HS-5 (cell line): ENCODE data around the gene UBE2D1.
"Not testable (repeated sequence)": the region's sequence is repeated elsewhere in the genome, so short reads cannot be mapped to it uniquely, and the experiment has no call there.

Source experiments
- DNase-seq: peaks from one replicate; pipeline ENCODE4 v3.0.0-alpha.2; 2012; ENCODE audit warnings: low read depth

UBE2D1 gene

GRCh38 chr10:58384095-58384494 lies 49.3 kb downstream of the UBE2D1 start:
- no peak for DNase-seq

GRCh38 chr10:58384544-58384998 lies 49.8 kb downstream of the UBE2D1 start:
- no peak for DNase-seq

- DNase-seq = peak; percentile 56
Measured at GRCh38 chr10:58384999-58385783, 50.4 kb downstream of the UBE2D1 start, which contains the start of gene TFAM. Gene TFAM (plus strand): TSS chr10:58385410. CDS start chr10:58385548, 138 bp downstream.

GRCh38 chr10:58385784-58386112 lies 50.9 kb downstream of the UBE2D1 start:
- no peak for DNase-seq

GRCh38 chr10:58389024-58389423 lies 54.2 kb downstream of the UBE2D1 start:
- DNase-seq = no peak

GRCh38 chr10:58393317-58393716 lies 58.5 kb downstream of the UBE2D1 start:
- DNase-seq = no peak

GRCh38 chr10:58394471-58394870 lies 59.7 kb downstream of the UBE2D1 start:
- no peak for DNase-seq

GRCh38 chr10:58396057-58396456 lies 61.3 kb downstream of the UBE2D1 start:
- DNase-seq = no peak

- no peak for DNase-seq
Measured at GRCh38 chr10:58397830-58398229, 63.0 kb downstream of the UBE2D1 start.

- DNase-seq = no peak
Measured at GRCh38 chr10:58399410-58399809, 64.6 kb downstream of the UBE2D1 start.

GRCh38 chr10:58400609-58401008 lies 65.8 kb downstream of the UBE2D1 start:
- DNase-seq = no peak

GRCh38 chr10:58404001-58404400 lies 69.2 kb downstream of the UBE2D1 start:
- no peak for DNase-seq

- no peak for DNase-seq
Measured at GRCh38 chr10:58409956-58410610, 75.3 kb downstream of the UBE2D1 start.

GRCh38 chr10:58412502-58412961 lies 77.7 kb downstream of the UBE2D1 start:
- peak; percentile 28 for DNase-seq

GRCh38 chr10:58414270-58415041 lies 79.7 kb downstream of the UBE2D1 start:
- DNase-seq = peak; percentile 30

GRCh38 chr10:58415757-58416156 lies 81.0 kb downstream of the UBE2D1 start:
- no peak for DNase-seq

- not testable (repeated sequence) for DNase-seq
Measured at GRCh38 chr10:58417902-58418301, 83.1 kb downstream of the UBE2D1 start.
